Renal pelvis (tissue), 4 donors: ENCODE measurements around the gene RNF186. TPM values are rescaled to one million over a fixed set of nuclear protein-coding genes. Genes with fewer than 3 reads are reported as not detected.

ENCODE experiments used
- DNase-seq: peaks from one replicate; pipeline ENCODE4 v3.0.0-alpha.2; 2013
- polyA plus RNA-seq, 3 donors: library from polyadenylated mRNA; unstranded; fragments of 120-200 nt; gene quantifications; one replicate each; pipeline ENCODE4 v1.2.1, GENCODE V29; 2013; ENCODE audit not compliant: insufficient read length in 3 of 3

Gene RNF186
- polyA plus RNA-seq, 3 donors, result 0.27 to 0.51 (median 0.36) TPM

- no peak for DNase-seq
Measured at GRCh38 chr1:19768353-19769210, 46.5 kb downstream of the RNF186 start.

- DNase-seq, result no peak
Measured at GRCh38 chr1:19765623-19766022, 49.5 kb downstream of the RNF186 start.

GRCh38 chr1:19764848-19765247 is 50.2 kb downstream of the RNF186 start:
- DNase-seq, result no peak

Other genes starting within 250 kb of the RNF186 start
- 10 to 100 TPM; 22.7 to 28.5 (median 28.3) TPM for gene NBL1, start 171.0 kb downstream of the RNF186 start, polyA plus RNA-seq
- gene HTR6, start 150.4 kb downstream of the RNF186 start, polyA plus RNA-seq, result 1 to 10 TPM; 2.4 to 2.7 (median 2.7) TPM
- gene TMCO4, start 15.4 kb downstream of the RNF186 start, polyA plus RNA-seq, result 10 to 100 TPM; 19.0 to 21.5 (median 21.3) TPM
- 10 to 100 TPM; 13.7 to 33.7 (median 21.8) TPM for gene OTUD3, start 67.1 kb upstream of the RNF186 start, polyA plus RNA-seq
- not detected for gene PLA2G2E, start 108.3 kb upstream of the RNF186 start, polyA plus RNA-seq
- under 1 TPM in 1 of 3 donors, not detected in 2; 0.23 TPM for gene PLA2G2A, start 164.3 kb upstream of the RNF186 start, polyA plus RNA-seq